Measurements from ENCODE around the gene NPTX1. TPM values are rescaled to one million over a fixed set of nuclear protein-coding genes. Genes with fewer than 3 reads are reported as not detected.
A peak's percentile ranks its signal among the peaks of the same experiment; 100 is the strongest.

Gene NPTX1
- total and polyA plus RNA-seq, 2 of the 13 experiments (the other 11 are each of a cell fraction or from before 2014, with no cell fraction given) = 0.01 TPM; not detected in 1

GRCh38 chr17:80454557-80455335 lies 21.7 kb downstream of the NPTX1 start (continued):
- TF ChIP-seq MNT (IDR thresholded peaks at IDR 0.05) (peak; percentile 42; the same call in 1 of the 2 replicates), MED1 (CRISPR knock-in tag; IDR thresholded peaks at IDR 0.05) (peak; percentile 68), SRSF4 (IDR thresholded peaks at IDR 0.05; ENCODE audit: low read depth, low read length, poor library complexity, severe bottlenecking) (no peak), ZNF121 (CRISPR knock-in tag; IDR thresholded peaks at IDR 0.05) (no peak), MYC (CRISPR knock-in tag; IDR thresholded peaks at IDR 0.05; ENCODE audit: borderline replicate concordance) (peak; percentile 93), ZNF761 (CRISPR knock-in tag; conservative IDR thresholded peaks at IDR 0.05) (peak; percentile 94), PAXIP1 (CRISPR knock-in tag; conservative IDR thresholded peaks at IDR 0.05) (peak; percentile 50), ZHX1 (CRISPR knock-in tag; IDR thresholded peaks at IDR 0.05; ENCODE audit: low read depth) (no peak), GTF2F1 (IDR thresholded peaks at IDR 0.05; ENCODE audit: low read length) (0 out of 2 replicates have a peak, but pooled peaks have one; percentile 55), PCBP2 (optimal IDR thresholded peaks at IDR 0.05; ENCODE audit: low read depth, low read length, poor library complexity, severe bottlenecking) (no peak), ZNF430 (CRISPR knock-in tag; IDR thresholded peaks at IDR 0.05) (peak; percentile 99), ZBTB2 (CRISPR knock-in tag; IDR thresholded peaks at IDR 0.05; ENCODE audit: low read depth) (peak; percentile 89), DPF2 (CRISPR knock-in tag; IDR thresholded peaks at IDR 0.05; ENCODE audit: borderline replicate concordance, low read depth) (no peak), AFF4 (CRISPR knock-in tag; IDR thresholded peaks at IDR 0.05) (0 out of 2 replicates have a peak, but pooled peaks have one; percentile 48), MTA3 (CRISPR knock-in tag; IDR thresholded peaks at IDR 0.05) (no peak)
